Right hindlimb (tissue), 1 donor: Measurements from ENCODE around the gene CLOCK.
A peak's percentile ranks its signal among the peaks of the same experiment; 100 is the strongest.
"Not testable (repeated sequence)": the region's sequence is repeated elsewhere in the genome, so short reads cannot be mapped to it uniquely, and the experiment has no call there.

ENCODE experiments used
- DNase-seq: peaks from one replicate; pipeline ENCODE4 v3.0.0-alpha.2; 2018

CLOCK gene, protein sequence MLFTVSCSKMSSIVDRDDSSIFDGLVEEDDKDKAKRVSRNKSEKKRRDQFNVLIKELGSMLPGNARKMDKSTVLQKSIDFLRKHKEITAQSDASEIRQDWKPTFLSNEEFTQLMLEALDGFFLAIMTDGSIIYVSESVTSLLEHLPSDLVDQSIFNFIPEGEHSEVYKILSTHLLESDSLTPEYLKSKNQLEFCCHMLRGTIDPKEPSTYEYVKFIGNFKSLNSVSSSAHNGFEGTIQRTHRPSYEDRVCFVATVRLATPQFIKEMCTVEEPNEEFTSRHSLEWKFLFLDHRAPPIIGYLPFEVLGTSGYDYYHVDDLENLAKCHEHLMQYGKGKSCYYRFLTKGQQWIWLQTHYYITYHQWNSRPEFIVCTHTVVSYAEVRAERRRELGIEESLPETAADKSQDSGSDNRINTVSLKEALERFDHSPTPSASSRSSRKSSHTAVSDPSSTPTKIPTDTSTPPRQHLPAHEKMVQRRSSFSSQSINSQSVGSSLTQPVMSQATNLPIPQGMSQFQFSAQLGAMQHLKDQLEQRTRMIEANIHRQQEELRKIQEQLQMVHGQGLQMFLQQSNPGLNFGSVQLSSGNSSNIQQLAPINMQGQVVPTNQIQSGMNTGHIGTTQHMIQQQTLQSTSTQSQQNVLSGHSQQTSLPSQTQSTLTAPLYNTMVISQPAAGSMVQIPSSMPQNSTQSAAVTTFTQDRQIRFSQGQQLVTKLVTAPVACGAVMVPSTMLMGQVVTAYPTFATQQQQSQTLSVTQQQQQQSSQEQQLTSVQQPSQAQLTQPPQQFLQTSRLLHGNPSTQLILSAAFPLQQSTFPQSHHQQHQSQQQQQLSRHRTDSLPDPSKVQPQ

DNA sequence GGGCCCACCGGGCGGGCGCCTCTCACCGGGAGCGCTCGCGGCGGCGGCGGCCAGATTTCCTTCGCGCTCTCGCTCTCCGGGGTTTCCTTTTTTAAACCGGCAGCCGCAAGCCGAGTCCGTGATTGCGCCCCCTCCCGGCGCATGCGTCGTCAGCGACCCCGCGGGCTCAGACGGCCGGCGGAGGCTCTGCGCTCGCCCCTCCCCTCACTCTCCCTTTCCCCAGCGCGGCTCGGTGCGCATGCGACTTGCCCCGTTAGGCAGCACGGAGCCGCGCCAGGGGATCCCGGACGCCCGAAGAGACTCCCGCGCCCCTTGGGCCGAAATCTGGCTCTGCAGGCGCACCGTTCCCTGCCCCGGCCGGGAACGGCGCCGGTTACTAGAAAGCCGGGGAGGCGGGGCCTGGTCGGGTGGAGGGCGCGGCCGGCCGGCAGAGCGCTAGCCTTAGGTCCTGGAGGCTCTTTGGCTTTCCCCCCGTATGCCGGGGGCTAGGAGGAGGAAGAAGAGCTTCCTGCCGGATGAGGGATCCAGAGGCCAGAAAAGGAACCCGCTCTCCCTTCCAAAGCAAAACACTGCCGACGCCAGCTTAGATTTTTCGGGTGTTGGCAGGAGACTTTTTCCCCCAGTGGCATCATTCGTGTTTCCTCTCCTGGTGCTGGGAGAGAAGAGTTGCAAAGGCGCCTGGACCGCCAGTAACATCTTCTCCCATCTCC, at the start of gene CLOCK:
TSS of gene CLOCK (minus strand) at position 154 of the 710 bp plus-strand sequence. CDS start 64,124 bp downstream, outside the sequence.
- DNase-seq = peak; percentile 93

DNA sequence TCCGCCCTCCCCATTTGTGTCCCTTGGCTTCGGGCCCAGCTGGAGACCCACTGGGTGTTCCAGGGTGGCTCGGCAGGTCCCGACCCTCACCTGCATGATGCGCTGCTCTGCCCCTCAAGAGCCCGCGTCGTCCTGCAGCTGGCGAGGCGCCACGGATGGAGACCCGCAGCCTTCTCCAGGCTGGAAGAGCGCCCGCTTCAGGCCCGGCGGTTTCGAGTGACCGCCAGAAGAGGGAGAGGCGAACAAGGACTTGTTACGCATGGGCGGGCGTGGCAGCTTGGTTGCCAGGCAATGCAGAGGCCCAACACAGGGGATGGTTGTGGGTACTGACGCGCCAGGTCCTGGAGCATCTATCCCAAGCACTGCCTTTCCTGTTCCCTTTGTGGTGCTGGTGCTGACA, 45.3 kb upstream of the CLOCK start, which contains the start of gene PDCL2:
TSS of gene PDCL2 (minus strand) at position 232 of the 400 bp plus-strand sequence. CDS start at position 96, 136 bp downstream.
- DNase-seq = no peak

DNA sequence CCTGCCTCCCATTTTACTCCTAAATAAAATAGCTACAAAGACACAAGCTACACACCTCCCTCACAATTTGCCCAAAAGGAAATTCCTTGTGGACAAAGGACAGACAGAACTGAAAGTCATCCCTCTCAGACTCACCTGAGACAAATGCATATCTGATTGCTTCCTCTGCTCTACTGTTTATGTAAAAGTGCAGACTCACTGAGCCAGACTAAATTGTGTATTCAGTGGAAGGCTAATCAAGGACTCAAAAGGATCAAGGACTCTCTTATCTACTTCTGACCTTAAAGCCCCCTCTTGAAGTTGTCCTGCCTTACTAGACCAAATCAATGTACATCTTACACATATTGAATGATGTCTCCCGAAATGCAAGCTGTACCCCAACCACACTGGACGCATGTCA, 41.5 kb upstream of the CLOCK start:
- DNase-seq = no peak

DNA sequence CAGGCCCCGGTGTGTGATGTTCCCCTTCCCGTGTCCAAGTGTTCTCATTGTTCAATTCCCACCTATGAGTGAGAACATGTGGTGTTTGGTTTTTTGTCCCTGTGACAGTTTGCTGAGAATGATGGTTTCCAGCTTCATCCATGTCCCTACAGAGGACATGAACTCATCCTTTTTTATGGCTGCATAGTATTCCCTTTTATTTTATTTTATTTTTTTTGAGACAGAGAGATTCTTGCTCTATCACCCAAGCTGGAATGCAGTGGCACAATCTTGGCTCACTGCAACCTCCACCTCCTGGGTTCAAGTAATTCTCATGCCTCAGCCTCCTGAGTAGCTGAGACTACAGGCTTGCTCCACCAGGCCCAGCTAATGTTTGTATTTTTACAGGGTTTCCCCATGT, 36.1 kb upstream of the CLOCK start:
- not testable (repeated sequence) for DNase-seq

DNA sequence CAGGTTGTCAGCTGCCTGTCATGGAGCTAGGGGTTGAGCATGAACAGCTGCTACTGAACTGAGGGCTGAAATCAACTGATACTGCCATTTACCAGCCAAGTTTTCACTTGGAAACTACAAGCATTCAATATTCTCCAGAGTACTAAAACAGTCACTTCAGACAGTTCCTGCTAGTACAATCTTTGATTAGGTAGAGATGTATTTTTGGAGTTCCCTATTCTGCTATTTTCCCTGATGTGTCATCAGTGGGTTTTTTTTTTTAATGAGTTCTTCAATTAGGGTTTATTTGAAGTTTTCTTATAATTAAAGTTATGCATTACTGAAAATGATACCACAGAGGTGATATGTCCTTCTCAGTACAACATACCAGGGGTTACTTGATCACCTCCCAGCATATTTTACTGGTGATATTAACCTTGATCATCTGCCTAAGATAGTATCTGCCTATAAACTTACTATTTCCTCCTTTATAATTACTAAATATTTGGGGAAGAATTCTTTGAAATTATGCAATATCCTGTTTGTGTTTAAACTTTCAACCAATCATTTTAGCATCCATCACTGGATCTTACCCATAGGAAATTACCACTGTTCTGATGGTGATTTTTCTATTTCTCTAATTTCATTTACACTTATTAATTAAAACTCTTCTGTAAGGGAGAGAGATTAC, 31.8 kb upstream of the CLOCK start:
- no peak for DNase-seq

DNA sequence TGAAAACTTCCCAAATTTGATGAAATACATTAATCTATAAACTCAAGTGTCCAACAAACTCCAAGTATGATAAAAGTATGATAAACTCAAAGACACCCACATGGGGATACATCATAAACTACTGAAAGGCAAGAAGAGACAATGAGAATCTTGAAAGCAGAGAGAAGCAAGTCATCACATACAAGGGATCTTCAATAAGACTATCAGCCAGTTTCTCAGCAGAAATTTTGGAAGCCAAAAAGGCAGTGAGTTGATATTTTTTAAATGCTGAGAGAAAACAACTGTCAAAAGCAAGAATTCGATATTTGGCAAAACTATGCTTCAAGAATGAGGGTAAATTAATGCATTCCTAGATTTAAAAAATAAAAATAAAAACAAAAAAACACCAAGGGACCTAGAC, 28.8 kb upstream of the CLOCK start:
- DNase-seq = no peak

DNA sequence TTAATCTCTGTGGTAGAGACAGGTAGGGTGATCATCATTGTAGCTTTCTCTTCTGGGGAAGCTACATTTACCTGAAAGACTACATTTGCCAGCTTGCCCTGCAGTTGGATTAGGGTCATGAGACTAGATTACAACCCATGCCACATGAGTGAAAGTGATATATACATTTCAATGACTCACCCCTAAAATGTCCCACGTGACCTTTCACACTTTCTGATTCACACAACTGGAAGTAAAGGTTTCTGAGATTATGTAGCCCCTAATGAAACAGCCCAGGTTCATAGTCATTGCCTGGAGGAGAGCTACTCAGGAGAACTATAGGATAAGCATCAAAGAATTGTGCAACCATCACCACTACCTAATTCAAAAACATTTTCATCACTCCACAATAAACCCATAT, 27.5 kb upstream of the CLOCK start:
- DNase-seq = no peak

DNA sequence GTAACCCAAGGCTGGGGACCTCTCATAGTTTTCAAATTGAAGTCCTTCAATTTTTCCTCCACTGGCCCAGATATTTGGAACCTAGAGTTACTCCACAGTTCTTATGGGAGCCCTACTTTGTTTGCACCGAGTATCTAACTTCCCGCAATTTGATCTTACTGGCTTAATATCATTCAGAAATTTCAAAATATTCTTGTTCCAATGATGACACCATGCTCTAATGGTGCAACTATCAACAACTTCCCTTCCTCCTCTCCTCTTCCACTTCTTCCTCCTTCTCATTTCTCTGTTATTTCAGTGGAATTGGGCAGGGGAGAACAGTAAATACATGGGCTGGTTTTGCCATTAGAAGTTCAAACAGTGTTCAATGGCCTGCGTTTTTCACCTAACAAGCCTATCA, 25.1 kb upstream of the CLOCK start:
- no peak for DNase-seq

DNA sequence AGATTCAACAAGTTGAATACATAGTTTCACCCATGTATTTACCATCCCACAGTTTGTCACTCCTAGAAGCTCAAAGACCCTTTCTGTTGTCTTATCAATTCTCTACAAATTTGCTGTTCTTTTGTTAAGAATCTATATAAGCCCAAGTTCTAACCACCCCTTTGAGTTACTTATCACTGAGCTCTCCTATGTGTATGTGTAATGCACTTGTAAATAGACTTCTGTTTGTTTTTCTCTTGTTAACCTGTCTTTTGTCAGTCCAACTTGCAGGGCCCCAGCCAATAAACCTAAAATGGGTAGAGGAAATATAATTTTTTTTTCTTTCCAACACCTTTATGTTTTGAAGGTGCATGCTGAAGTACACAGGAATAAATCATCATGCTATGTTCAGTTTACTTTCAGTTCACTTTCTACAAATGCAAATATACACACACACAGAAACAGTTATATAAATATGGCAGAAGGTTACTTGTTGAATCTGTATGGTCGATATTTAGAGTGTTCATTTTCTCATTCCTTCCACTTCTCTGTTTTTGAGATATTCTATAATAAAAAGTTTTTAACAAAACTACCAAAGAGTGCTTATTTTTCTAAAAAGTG, 22.3 kb upstream of the CLOCK start:
- DNase-seq = no peak

DNA sequence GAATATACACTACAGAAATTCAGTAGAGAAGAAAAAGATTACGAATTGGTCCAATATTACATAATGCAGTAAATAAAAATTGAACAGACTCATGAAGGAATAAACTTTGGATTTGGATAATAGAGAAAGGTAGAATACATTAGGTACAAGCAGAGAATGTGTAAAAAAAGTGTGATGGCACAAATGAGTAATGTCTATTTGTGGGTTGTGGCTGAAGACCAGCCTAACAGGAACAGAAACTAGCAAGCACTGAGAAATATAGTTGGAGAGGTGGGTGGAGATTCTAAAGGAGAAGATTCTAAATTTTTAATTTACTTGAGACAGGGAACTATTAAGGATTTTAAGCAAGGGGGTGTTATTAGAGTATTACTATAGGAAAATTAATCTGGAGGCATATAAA, 15.2 kb upstream of the CLOCK start:
- no peak for DNase-seq

DNA sequence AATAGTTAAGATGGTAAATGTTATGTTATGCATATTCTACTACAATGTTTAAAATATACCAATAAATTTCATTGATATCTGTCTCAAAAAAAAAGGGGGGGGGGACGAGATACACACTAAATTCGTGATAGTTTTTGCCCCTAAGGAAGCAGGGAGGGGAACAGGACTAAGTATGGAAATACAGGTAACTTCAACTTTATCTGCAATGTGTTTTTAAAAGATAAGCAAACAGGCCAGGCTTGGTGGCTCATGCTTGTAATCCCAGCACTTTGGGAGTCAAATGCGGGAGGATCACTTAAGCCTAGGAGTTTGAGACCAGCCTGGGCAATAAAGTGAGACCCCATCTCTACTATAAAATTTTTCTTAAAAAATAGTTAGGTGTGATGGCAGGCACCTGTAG, 13.4 kb upstream of the CLOCK start:
- no peak for DNase-seq

DNA sequence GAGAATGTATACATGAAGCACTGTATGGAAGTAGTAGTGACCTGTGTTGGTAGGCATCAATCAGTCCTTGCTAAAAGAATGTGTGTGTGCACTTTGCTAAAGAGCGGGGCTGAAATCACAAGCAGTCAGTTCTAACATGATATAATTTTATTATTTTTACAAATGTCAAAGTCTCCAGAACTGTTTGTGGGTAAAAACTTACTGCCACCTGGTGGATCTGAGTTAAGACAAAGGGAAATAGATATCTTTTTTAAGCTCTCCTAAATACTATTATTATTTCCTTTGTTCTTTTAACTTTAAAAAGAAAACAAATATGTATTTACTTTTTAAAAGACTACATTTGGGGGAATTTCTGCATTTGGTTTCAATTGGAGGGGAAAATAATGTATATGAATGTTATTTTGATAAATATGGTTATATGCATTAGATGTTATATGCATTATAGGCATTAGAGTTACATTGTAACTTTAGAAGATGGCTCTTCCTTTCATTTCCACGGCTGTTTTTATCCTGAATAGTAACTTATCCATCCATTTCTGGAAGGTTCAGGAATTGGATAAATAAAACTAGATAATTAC, 7.8 kb upstream of the CLOCK start:
- no peak for DNase-seq

DNA sequence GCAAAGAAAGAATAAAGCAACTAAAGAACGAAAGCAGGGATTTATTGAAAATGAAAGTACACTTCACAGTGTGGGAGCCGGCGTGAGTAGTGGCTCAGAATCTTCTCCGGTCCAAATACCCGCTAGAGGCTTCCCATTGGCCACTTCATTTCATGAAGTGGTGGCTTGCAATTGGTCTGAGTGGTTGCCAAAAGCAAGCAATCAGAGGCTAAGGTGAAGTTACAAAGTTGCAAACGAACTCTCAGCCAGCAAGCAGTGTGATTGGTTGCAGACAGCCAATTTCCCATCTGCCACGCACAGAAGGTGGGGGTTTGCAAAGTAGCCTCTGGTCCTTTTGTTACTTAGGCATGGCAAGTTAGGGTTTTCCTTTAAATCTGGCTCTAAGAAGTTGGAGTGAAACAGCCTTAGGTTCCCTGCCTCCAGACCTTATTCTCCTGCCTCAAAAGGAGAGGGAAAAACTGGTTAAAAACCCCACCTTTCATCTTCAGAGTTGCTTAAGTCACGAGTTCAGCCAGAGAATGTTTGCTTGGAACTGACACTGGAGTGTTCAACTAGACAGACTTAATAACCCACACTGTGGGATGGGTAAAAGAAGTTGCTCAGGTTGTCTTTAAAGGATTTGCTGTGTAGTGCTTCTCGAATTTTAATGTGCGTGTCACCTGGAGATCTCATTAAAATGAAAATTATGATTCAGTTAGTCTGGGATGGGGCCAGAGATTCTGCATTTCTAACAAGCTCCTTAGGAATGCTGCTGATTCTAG, 6.9 kb upstream of the CLOCK start:
- DNase-seq = peak; percentile 54

DNA sequence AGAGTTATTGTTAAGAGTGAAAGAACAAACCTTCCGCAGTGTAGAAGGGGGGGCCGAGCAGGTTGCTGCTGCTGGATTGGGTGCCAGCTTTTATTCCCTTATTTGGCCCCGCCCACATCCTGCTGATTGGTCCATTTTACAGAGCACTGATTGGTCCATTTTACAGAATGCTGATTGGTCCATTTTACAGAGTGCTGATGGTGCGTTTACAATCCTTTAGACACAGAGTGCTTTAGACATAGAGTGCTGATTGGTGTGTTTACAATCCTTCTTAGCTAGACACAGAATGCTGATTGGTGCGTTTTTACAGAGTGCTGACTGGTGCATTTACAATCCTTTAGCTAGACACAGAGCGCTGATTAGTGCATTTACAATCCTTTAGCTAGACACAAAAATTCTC, 5.3 kb upstream of the CLOCK start:
- DNase-seq = not testable (repeated sequence)

DNA sequence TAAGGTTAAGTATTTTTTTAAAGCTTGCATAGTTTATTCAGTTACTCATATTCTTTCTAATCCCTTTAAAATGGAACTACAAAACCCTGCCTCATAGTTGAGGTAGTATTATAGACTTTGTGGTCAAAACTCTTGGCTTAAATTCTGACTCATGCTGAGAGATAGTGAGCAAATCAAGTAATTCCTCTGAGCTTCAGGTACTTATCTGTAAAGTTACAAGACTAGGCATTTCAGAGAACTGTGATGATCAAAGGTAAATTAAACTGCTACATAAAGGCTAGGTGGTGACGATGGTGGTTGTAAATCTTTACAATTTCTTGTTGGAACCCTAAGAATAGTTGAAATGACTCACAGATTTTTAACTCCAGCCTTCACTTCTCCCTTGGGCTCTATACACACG, 3.2 kb upstream of the CLOCK start:
- DNase-seq = no peak

DNA sequence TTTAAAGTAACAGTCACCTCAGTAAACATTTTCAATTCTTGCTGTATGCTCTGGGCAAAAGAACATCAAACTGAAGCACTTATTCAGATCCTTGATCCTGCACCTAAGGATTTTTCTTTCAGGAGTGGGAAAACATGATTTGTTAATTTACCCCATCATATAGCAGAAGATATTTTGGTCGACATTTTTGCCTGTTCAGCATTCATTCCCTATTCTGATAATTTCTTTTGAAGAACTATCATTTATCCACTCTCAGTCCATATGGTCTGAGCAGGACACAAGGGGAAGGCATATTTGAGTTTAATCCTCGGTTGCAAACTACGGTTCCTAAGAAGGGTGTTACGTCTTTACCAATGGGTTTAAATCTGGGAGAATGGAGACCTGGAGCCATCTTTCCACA, 1.2 kb upstream of the CLOCK start:
- DNase-seq = no peak

DNA sequence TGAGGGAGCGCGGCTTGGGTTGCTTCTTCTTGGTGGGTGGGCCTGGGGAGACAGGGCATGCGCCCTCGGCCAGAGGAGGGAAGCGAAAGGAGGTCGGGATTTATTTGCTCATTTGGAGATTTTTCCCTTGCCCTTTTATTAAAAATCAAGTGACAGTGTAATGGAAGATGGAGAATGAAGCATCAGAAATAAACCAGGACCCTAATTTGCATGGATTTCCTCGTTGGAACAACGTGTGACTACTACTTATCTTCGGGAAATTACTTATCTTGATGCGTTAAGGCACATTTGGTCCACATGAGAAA, 709 bp upstream of the CLOCK start:
- no peak for DNase-seq

DNA sequence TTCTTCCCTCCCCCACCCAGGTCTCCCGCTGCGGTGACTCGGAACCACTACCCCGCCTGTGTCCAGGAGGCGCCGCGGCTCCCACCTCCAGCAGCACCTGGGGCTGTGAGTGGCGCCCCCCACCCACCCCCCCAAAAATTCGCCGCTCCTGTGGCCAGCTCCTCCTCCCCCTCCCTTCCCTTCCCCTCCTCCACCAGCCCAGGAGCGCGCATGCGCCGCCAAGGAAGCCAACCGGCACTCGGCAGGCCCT, 278 bp downstream of the CLOCK start:
- DNase-seq = no peak

DNA sequence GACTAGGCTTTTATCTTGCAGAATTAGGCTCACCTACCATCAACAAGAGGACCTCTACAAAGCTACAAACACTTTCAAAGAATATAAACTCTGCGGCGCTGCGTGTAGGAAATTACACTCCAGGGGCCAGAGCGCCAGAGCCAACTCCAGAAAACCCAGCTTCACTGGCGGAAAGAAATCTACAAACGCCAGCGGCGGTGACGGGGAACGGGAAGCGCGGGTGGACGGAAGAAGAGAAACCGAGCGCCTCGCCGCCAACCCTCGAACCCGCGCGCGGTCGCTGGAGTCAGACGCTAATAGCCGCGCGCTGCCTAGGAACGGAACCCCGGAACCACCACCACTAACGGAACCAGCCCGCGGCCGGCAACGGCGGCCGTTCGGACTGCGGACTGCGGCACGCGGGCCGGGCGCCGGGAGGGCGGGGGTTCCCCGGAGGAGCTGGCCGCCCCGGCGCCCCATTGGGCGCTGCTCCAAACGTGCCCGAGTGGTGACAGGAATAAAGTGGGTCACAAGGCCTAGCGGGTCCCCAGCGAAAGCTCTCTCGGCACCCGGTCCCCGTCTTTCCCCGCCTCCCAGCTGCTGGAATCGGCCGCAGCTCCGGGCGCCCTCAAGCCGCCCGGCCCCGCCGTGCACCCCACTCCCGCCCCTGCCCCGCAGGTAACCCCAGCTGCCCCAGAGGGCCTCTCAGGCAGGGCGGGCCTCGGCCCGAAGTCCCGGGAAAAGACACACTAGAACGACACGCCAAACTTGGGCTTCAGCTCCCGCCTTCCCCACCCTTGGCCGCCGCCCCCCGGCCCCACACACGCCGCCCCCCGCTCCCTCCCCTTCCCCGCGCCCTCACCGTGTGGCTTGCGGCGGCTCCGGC, 836 bp downstream of the CLOCK start:
- peak; percentile 91 for DNase-seq

DNA sequence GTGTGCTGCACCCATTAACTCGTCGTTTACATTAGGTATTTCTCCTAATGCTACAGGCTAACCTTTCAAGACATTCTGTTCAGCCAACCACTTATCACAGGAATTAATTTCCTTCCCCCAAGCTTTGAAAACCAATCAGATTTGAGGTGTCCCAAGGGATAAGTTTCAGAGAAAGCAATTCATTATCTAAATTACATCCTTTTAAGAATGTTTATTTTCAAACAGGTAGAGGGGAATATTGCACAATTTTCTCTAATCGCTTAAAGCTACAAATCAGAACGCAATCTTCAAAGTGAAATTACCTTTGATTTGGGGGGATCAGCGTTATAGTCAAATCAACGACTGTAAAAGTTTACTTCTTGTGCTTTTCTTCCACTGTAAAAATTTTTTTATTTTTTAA, 1.6 kb downstream of the CLOCK start:
- DNase-seq = no peak

DNA sequence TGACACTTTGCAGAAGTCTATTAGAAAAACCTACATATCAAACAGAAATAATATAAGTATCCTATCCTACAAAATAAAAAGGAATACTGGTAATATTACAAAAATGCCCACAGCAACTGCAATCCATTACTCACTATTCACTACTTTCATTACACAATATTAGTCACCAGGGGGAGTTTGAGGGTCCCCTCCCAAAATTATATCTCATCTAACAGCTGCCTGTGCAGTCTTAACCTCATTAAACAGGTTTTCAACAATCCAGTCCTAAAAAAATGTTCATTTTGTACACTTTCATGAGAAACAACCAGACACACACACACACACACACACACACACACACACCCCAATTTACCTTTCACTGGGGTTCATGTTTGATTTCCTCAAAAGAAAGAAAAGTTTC, 2.9 kb downstream of the CLOCK start:
- no peak for DNase-seq
